HG03103 (cell line): ENCODE results near the gene GPR18.
A peak's percentile ranks its signal among the peaks of the same experiment; 100 is the strongest.

Experiments
- ATAC-seq: cut with Tn5 transposase; IDR thresholded peaks from one replicate; pipeline ENCODE4 v1.9.1; 2021; ENCODE audit warnings: low read depth; ENCODE audit not compliant: unreplicated experiment

Gene GPR18

GRCh38 chr13:99258210-99258860 is at the start of gene GPR18:
Gene GPR18, minus strand, starts transcription at chr13:99258379. Its CDS starts 2,507 bp downstream, at chr13:99255872.
- ATAC-seq = peak; percentile 92

- ATAC-seq = peak; percentile 46
Measured at GRCh38 chr13:99307648-99308339, 49.6 kb upstream of the GPR18 start.

- ATAC-seq = peak; percentile 45
Measured at GRCh38 chr13:99307247-99307646, 49.1 kb upstream of the GPR18 start, which contains the start of gene GPR183. Gene GPR183, minus strand, starts transcription at chr13:99307399. Its CDS starts 11,254 bp downstream, at chr13:99296145.

GRCh38 chr13:99305566-99305965 is 47.4 kb upstream of the GPR18 start:
- no peak for ATAC-seq

GRCh38 chr13:99305158-99305557 is 47.0 kb upstream of the GPR18 start:
- ATAC-seq = no peak

GRCh38 chr13:99304541-99304940 is 46.4 kb upstream of the GPR18 start:
- no peak for ATAC-seq

GRCh38 chr13:99303863-99304521 is 45.8 kb upstream of the GPR18 start:
- ATAC-seq = no peak

- ATAC-seq = no peak
Measured at GRCh38 chr13:99302637-99303505, 44.7 kb upstream of the GPR18 start.

- no peak for ATAC-seq
Measured at GRCh38 chr13:99301913-99302636, 43.9 kb upstream of the GPR18 start.

- no peak for ATAC-seq
Measured at GRCh38 chr13:99301056-99301838, 43.1 kb upstream of the GPR18 start.

- ATAC-seq = no peak
Measured at GRCh38 chr13:99299920-99300341, 41.8 kb upstream of the GPR18 start.

GRCh38 chr13:99299256-99299919 is 41.2 kb upstream of the GPR18 start:
- ATAC-seq = no peak

GRCh38 chr13:99298056-99298455 is 39.9 kb upstream of the GPR18 start:
- ATAC-seq = no peak

GRCh38 chr13:99297331-99297730 is 39.2 kb upstream of the GPR18 start:
- no peak for ATAC-seq

GRCh38 chr13:99296398-99296797 is 38.2 kb upstream of the GPR18 start:
- peak; percentile 57 for ATAC-seq

GRCh38 chr13:99295488-99296252 is 37.5 kb upstream of the GPR18 start:
- ATAC-seq = no peak

GRCh38 chr13:99294958-99295357 is 36.8 kb upstream of the GPR18 start:
- ATAC-seq = no peak

GRCh38 chr13:99294198-99294597 is 36.0 kb upstream of the GPR18 start:
- no peak for ATAC-seq
